Muscle of leg (tissue), 11 donors: ENCODE data around the gene ADGRV1. TPM values are rescaled to one million over a fixed set of nuclear protein-coding genes. Genes with fewer than 3 reads are reported as not detected.
"Not testable (repeated sequence)": the region's sequence is repeated elsewhere in the genome, so short reads cannot be mapped to it uniquely, and the experiment has no call there.

Source experiments
- DNase-seq: peaks from one replicate; pipeline ENCODE4 v3.0.0; 2013
- H3K27ac ChIP-seq: one replicate; pipeline ENCODE4 v1.5.1; 2013; ENCODE audit warnings: mild to moderate bottlenecking, low read length, control low read depth
- H3K27me3 ChIP-seq: one replicate; pipeline ENCODE4 v1.6.1; 2013; ENCODE audit warnings: low read length; ENCODE audit not compliant: control insufficient read depth, insufficient read depth
- H3K36me3 ChIP-seq: one replicate; pipeline ENCODE4 v1.6.1; 2013; ENCODE audit warnings: low read length; ENCODE audit not compliant: control insufficient read depth, insufficient read depth
- H3K4me1 ChIP-seq: one replicate; pipeline ENCODE4 v1.6.1; 2013; ENCODE audit warnings: low read length; ENCODE audit not compliant: control insufficient read depth, insufficient read depth
- H3K4me3 ChIP-seq: one replicate; pipeline ENCODE4 v1.5.1; 2013; ENCODE audit warnings: low read length, control low read depth
- H3K9me3 ChIP-seq: replicated peaks from 2 replicates; pipeline ENCODE4 v1.6.1; 2013; ENCODE audit warnings: low read depth, low read length; ENCODE audit not compliant: control insufficient read depth
- WGBS: methylation state at CpG from one replicate; pipeline ENCODE4 v1.1.5; 2013; ENCODE audit warnings: missing lambda C conversion rate; ENCODE audit not compliant: insufficient coverage; 5-methylcytosine and 5-hydroxymethylcytosine counted together
- polyA plus RNA-seq, 8 donors: library from polyadenylated mRNA; unstranded; fragments of 120-200 nt; gene quantifications; one replicate each; pipeline versions ENCODE4 v1.2.1 to v1.2.3, GENCODE V29; 2013; ENCODE audit warnings: inconsistent platforms in 1 of 8, low replicate concordance in 1 of 8; ENCODE audit not compliant: insufficient read length in 8 of 8, insufficient read depth in 1 of 8
- total RNA-seq: library from RNA; stranded (reverse); fragments of 120-200 nt; gene quantifications from one replicate; pipeline ENCODE4 v1.2.4, GENCODE V29; 2013

ADGRV1 gene
- total and polyA plus RNA-seq, 9 donors = 0.49 to 2.5 (median 0.88) TPM

GRCh38 chr5:90586469-90586868 is 27.9 kb downstream of the ADGRV1 start:
- no CpG with 5 or more reads among the region's 2 CpGs for WGBS
- H3K4me1 ChIP-seq = no peaks in the 10 kb centered on the region

GRCh38 chr5:90590170-90590569 is 31.6 kb downstream of the ADGRV1 start:
- Histone ChIP-seq H3K4me1 (no peaks in the 10 kb centered on the region), H3K9me3 (no peaks in the 10 kb centered on the region), H3K27me3 (no peaks in the 10 kb centered on the region), H3K27ac (no peak overlapping the region), H3K4me3 (no peak overlapping the region), H3K36me3 (no peaks in the 10 kb centered on the region)
- WGBS = 80% methylated on average over 1 of the region's 3 CpGs
- no peak for DNase-seq

More at GRCh38 chr5:90586469-90586868, 27.9 kb downstream of the ADGRV1 start:
- no peaks in the 10 kb centered on the region for H3K36me3 ChIP-seq
- H3K27ac ChIP-seq = no peak overlapping the region
- no peaks in the 10 kb centered on the region for H3K9me3 ChIP-seq
- H3K27me3 ChIP-seq = no peaks in the 10 kb centered on the region
- no peak for DNase-seq
- H3K4me3 ChIP-seq = no peak overlapping the region

- H3K27ac ChIP-seq = not testable (repeated sequence)
These were observed 34.5 kb downstream of the ADGRV1 start for GRCh38 chr5:90593083-90593482.

GRCh38 chr5:90595766-90596165 is 37.2 kb downstream of the ADGRV1 start:
- WGBS = no CpG with 5 or more reads among the region's 34 CpGs
- not testable (repeated sequence) for H3K27me3 ChIP-seq, H3K36me3 ChIP-seq, H3K27ac ChIP-seq, H3K4me3 ChIP-seq, DNase-seq, H3K9me3 ChIP-seq, H3K4me1 ChIP-seq

More at GRCh38 chr5:90593083-90593482, 34.5 kb downstream of the ADGRV1 start:
- H3K4me1 ChIP-seq, H3K36me3 ChIP-seq, H3K27me3 ChIP-seq, H3K4me3 ChIP-seq, H3K9me3 ChIP-seq, DNase-seq: not testable (repeated sequence)
- WGBS = no CpG with 5 or more reads among the region's 6 CpGs

GRCh38 chr5:90598293-90598692 is 39.7 kb downstream of the ADGRV1 start:
- WGBS = 76% methylated on average over 7 of the region's 7 CpGs
- Histone ChIP-seq H3K27me3 (no peaks in the 10 kb centered on the region), H3K4me1 (no peaks in the 10 kb centered on the region), H3K36me3 (no peaks in the 10 kb centered on the region), H3K4me3 (no peak overlapping the region), H3K27ac (no peak overlapping the region), H3K9me3 (no peaks in the 10 kb centered on the region)
- peak; percentile 3 for DNase-seq

GRCh38 chr5:90600307-90600706 is 41.7 kb downstream of the ADGRV1 start:
- H3K27me3 ChIP-seq, DNase-seq, H3K27ac ChIP-seq, H3K36me3 ChIP-seq, H3K4me1 ChIP-seq, H3K9me3 ChIP-seq, H3K4me3 ChIP-seq: not testable (repeated sequence)
- no CpG with 5 or more reads among the region's 3 CpGs for WGBS

GRCh38 chr5:90601468-90601867 is 42.9 kb downstream of the ADGRV1 start:
- Histone ChIP-seq H3K27ac (no peak overlapping the region), H3K4me3 (no peak overlapping the region), H3K27me3 (no peaks in the 10 kb centered on the region), H3K36me3 (no peaks in the 10 kb centered on the region), H3K9me3 (no peaks in the 10 kb centered on the region), H3K4me1 (no peaks in the 10 kb centered on the region)
- WGBS = no CpG with 5 or more reads among the region's 2 CpGs
- DNase-seq = no peak

GRCh38 chr5:90602681-90603080 is 44.1 kb downstream of the ADGRV1 start:
- 89% methylated on average over 1 of the region's 1 CpG for WGBS
- Histone ChIP-seq H3K4me1 (no peaks in the 10 kb centered on the region), H3K4me3 (no peak overlapping the region), H3K36me3 (no peaks in the 10 kb centered on the region), H3K27ac (no peak overlapping the region), H3K9me3 (no peaks in the 10 kb centered on the region), H3K27me3 (no peaks in the 10 kb centered on the region)
- no peak for DNase-seq

GRCh38 chr5:90606539-90606938 is 47.9 kb downstream of the ADGRV1 start:
- Histone ChIP-seq H3K9me3 (no peaks in the 10 kb centered on the region), H3K27ac (no peak overlapping the region), H3K36me3 (no peaks in the 10 kb centered on the region), H3K27me3 (no peaks in the 10 kb centered on the region), H3K4me1 (no peaks in the 10 kb centered on the region), H3K4me3 (no peak overlapping the region)
- no peak for DNase-seq
- WGBS = no CpG with 5 or more reads among the region's 2 CpGs

- H3K36me3 ChIP-seq = no peaks in the 10 kb centered on the region
- no CpG with 5 or more reads among the region's 1 CpG for whole genome bisulfite sequencing
- no peaks in the 10 kb centered on the region for H3K4me1 ChIP-seq
- no peak for DNase-seq
- no peak overlapping the region for H3K4me3 ChIP-seq
- no peak overlapping the region for H3K27ac ChIP-seq
- no peaks in the 10 kb centered on the region for H3K9me3 ChIP-seq
- no peaks in the 10 kb centered on the region for H3K27me3 ChIP-seq
These were observed 54.3 kb downstream of the ADGRV1 start for GRCh38 chr5:90612919-90613318.

- H3K9me3 ChIP-seq = no peaks in the 10 kb centered on the region
- no peaks in the 10 kb centered on the region for H3K4me1 ChIP-seq
- no peak overlapping the region for H3K4me3 ChIP-seq
- H3K27ac ChIP-seq = no peak overlapping the region
- no CpG with 5 or more reads among the region's 3 CpGs for WGBS
- DNase-seq = peak; percentile 3
- H3K36me3 ChIP-seq = no peaks in the 10 kb centered on the region
- H3K27me3 ChIP-seq = no peaks in the 10 kb centered on the region
These were observed 54.9 kb downstream of the ADGRV1 start for GRCh38 chr5:90613459-90613858.
